GM19043 (cell line): ENCODE results near the gene COL1A1.

Source experiments
- ATAC-seq: cut with Tn5 transposase; IDR thresholded peaks from one replicate; pipeline ENCODE4 v1.9.1; 2021; ENCODE audit warnings: low read depth; ENCODE audit not compliant: unreplicated experiment

COL1A1 gene

GRCh38 chr17:50201276-50201854 lies at the start of gene COL1A1:
Gene COL1A1, minus strand, starts transcription at chr17:50201631. Its CDS starts 118 bp downstream, at chr17:50201513.
- no peak for ATAC-seq

GRCh38 chr17:50248255-50248654 lies 46.8 kb upstream of the COL1A1 start:
- no peak for ATAC-seq

DNA sequence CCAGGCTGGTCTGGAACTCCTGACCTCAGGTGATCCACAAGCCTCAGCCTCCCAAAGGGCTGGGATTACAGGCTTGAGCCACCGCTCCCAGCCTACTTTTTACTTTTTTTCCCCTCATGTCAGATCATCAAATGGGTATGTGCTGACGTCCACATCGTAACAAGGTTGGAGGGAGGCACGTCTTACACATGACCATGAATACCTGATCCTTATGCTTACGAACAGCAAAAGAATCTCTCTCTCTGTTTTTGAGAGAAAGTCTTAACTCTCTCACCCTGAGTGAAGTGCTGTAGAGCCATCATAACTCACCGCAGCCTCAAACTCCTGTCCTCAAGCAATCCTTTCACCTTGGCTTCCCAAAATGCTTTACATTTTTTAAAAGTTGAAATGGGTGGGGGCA lies 43.3 kb upstream of the COL1A1 start:
- no peak for ATAC-seq

GRCh38 chr17:50241431-50241830 lies 40.0 kb upstream of the COL1A1 start:
- ATAC-seq: no peak

- ATAC-seq: no peak
These were observed 39.4 kb upstream of the COL1A1 start for GRCh38 chr17:50240851-50241250.

- no peak for ATAC-seq
These were observed 38.5 kb upstream of the COL1A1 start for GRCh38 chr17:50239937-50240336.

GRCh38 chr17:50238601-50239280 lies 37.3 kb upstream of the COL1A1 start:
- no peak for ATAC-seq

GRCh38 chr17:50237901-50238300 lies 36.5 kb upstream of the COL1A1 start:
- ATAC-seq: no peak

GRCh38 chr17:50234581-50234980 lies 33.1 kb upstream of the COL1A1 start:
- ATAC-seq: no peak

DNA sequence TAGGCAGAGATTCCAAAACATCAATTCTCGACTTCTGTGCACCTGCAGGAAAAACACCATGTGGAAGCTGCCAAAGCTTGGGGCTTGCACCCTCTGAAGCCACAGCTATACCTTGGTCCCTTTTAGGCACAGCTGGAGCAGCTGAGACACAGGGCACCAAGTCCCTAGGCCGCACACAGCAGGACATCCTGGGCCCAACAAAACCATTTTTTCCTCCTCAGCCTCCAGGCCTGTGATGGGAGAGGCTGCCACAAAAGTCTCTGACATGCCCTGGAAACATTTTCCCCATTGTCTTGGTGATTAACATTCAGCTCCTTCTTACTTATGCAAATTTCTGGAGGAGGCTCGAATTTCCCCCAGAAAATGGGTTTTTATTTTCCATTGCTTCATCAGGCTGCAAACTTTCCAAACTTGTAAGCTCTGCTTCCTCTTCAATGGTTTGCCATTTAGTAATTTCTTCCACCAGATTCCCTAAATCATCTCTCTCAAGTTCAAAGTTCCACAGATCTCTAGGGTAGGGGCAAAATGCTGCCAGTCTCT lies 24.3 kb upstream of the COL1A1 start:
- no peak for ATAC-seq

- no peak for ATAC-seq
These were observed 21.5 kb upstream of the COL1A1 start for GRCh38 chr17:50222922-50223321.

DNA sequence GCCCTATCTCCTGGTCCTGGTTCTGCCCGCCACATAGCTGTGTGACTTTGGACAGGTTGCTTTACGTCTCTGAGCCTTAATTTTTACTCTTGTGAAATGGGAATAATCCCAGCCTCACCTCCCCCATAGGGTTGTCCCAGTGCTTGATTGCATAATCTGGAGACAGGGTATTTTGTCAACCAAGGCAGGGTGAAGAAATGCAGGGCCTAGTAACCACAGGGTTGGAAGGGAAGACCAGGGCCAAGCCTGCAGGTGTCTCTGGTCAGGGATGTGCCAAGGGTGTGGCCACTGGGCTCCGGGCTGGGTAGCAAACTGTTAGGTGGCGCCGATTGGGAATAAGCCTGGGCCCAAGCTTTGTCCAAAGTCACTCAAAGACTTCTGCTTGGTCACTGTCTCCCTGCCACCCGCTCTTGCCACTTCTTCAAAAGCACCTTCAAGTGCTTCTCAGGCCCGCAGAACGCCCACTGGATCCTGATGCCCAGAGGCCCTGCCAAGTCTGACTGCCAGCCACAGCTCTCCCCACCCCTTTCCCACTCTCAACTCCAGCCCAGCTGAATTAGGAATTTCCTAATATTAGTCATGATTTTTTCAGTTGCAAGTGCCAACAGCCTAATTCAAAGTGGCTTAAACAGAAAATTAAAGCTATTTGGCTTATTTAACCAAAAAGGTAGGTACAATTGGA lies 20.6 kb upstream of the COL1A1 start:
- ATAC-seq: no peak

GRCh38 chr17:50221266-50221863 lies 19.9 kb upstream of the COL1A1 start:
- no peak for ATAC-seq

- ATAC-seq: no peak
These were observed 19.4 kb upstream of the COL1A1 start for GRCh38 chr17:50220811-50221210.

GRCh38 chr17:50219939-50220465 lies 18.6 kb upstream of the COL1A1 start:
- ATAC-seq: no peak

DNA sequence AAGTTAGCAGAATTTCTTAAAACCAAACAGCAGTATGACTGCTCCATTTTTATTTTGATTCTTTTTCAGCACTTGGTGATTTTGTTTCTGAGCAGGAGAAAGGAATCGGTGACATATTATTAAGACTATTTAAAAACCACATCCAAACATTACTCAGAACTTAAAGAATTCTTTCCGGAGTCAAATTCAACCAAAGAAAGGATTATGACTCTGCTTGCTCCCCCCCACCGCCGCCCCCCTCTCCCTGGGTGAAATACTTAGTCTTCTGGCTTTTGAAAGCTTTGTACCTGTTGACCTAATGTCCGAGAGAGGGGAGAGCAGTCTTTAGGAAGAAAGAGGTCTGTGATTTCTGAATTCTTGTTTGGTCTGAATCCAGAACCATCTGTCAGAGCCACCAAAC lies 17.9 kb upstream of the COL1A1 start:
- ATAC-seq: no peak

GRCh38 chr17:50218771-50219315 lies 17.4 kb upstream of the COL1A1 start:
- ATAC-seq: no peak

DNA sequence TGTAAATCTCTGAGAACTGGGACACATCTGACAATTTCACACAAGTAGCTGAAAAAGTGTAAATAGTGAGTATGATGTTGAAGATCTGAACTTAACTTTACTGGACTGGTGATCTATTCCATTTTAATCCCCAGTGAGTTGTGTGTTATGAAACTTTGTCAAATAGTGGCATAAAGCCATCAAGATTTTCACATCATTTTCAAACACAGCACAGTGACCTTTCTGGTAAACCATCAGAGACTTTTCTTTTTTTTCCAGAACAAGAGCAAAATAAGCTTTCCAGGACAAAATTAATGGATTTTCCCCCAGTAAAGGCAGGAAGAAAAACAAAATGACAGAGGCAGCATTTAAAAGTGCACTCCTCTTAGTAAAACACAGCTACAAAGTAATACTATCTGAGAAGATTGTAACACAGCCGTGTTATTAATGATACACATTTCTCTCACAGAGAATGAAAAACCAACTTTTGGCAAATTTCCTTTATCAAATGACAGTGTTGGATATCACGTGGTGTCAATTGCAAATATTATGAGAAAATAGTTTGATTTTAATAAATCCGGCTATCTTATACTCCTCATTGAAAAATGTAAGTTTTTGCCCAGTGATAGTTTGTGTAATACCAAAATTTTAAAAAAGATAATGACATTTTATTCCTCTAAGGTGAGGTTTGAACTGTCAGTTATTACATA lies 16.8 kb upstream of the COL1A1 start:
- no peak for ATAC-seq

DNA sequence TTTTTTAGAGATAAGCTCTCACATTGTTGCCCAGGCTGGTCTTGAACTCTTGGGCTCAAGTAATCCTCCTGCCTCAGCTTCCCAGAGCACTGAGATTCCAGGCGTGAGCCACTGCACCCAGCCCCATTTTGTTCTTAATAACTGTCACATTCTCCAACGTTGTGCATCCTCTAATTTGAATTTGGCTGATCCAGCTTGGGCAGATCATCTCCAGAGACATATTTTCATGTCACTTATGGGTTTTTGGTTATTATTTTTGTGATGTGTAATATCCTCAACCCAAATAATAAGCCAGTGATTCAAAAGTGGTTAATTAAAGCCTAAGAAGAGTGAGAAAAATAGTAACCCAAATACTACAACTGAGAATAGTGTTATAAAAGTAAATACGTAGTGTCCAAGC lies 16.2 kb upstream of the COL1A1 start:
- no peak for ATAC-seq
